ENCODE results near the gene PPP6R3. TPM values are rescaled to one million over a fixed set of nuclear protein-coding genes. Genes with fewer than 3 reads are reported as not detected.

The PPP6R3 gene
- total and polyA plus RNA-seq, 2 of the 8 experiments (the other 6 are each of a cell fraction or from before 2014, with no cell fraction given), result 44.6 to 150 TPM

- TF ChIP-seq CHD7 (IDR thresholded peaks at IDR 0.05; ENCODE audit: insufficient replicate concordance, low read length), result no peak
- TF ChIP-seq GABPA (IDR thresholded peaks at IDR 0.05; ENCODE audit: borderline replicate concordance, insufficient read depth, low read length), result no peak
- no peak for TF ChIP-seq FOSL1 (IDR thresholded peaks at IDR 0.05; ENCODE audit: insufficient read depth, low read depth, low read length)
- TF ChIP-seq RXRA (IDR thresholded peaks at IDR 0.05; ENCODE audit: insufficient read depth, low read depth, low read length), result no peak
- TF ChIP-seq RBBP5 (IDR thresholded peaks at IDR 0.05; ENCODE audit: borderline replicate concordance, low read depth, low read length), result no peak
- TF ChIP-seq JUND (IDR thresholded peaks at IDR 0.05; ENCODE audit: low read length), result no peak
- TF ChIP-seq KDM4A (IDR thresholded peaks at IDR 0.05; ENCODE audit: low read depth, low read length, severe bottlenecking), result no peak
- TF ChIP-seq CREB1 (IDR thresholded peaks at IDR 0.05), result no peak
- TF ChIP-seq E2F6 (IDR thresholded peaks at IDR 0.05), result no peak
- TF ChIP-seq RNF2 (IDR thresholded peaks at IDR 0.05; ENCODE audit: borderline replicate concordance, low read depth, low read length, missing control alignments, poor library complexity, severe bottlenecking), result no peak
Measured at GRCh38 chr11:68609761-68610160, 149.2 kb downstream of the PPP6R3 start (continued).
